Astrocyte of the spinal cord (primary cell): ENCODE measurements around the gene CTSZ.

Experiments
- DNase-seq: peaks from one replicate; pipeline ENCODE4 v3.0.0; 2011; ENCODE audit warnings: low read depth, low spot score
- H3K4me3 ChIP-seq: 2 replicates; pipeline ENCODE4 v1.5.1; 2011; ENCODE audit warnings: low read depth, mild to moderate bottlenecking, low read length, moderate library complexity
- CTCF ChIP-seq: IDR thresholded peaks from 2 replicates; pipeline ENCODE4 v1.5.1; 2012; ENCODE audit warnings: low read depth, mild to moderate bottlenecking, low read length, inconsistent platforms
- in situ Hi-C: cut with HindIII; loops from 2 replicates; pipeline ENCODE4 v1.10.0; 2017; ENCODE audit warnings: low sequenced_read_pairs

Gene CTSZ

GRCh38 chr20:59018817-59019216, 11.8 kb upstream of the CTSZ start:
- in situ Hi-C loops = no loop called here
- no peak for DNase-seq
- no peak for TF ChIP-seq CTCF
- H3K4me3 ChIP-seq = no peak overlapping the region

DNA sequence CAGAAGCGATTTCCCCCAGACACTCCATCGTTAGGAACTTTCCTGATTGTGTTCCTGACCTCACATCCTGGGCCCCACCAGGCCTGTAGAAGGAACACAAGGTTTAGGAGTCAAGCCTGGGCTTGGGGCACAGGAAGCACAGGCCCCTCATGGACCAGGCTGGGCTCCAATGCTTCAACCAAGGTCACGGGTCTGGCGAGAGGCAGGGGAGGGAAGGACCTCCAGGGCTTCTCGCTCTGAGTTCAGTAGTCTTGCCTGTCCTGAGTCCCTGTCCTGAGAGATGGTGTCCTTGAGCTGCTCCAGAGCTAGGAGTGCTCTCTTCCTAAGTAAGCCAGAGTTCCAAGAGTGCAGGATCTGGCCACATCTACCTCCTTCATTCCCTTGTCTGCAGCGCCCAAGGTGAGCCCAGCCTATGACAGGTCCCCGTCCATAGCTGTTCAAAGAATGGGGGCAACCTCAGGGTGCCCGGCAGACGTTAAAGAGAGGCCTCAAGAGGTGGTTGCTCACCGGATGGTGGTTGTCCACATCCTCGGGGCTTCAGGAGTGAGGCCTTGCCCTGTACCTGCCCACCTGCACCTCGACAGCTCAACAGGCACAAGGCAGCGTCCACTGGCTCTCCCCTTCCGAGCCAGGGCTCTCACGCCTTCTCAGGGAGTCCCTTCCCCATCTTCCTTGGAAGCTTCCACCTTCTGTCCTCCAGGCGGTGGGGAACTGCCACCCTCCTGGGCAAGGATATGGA, 10.6 kb upstream of the CTSZ start:
- in situ Hi-C loops = no loop called here
- no peak overlapping the region for H3K4me3 ChIP-seq
- TF ChIP-seq CTCF = no peak
- no peak for DNase-seq

DNA sequence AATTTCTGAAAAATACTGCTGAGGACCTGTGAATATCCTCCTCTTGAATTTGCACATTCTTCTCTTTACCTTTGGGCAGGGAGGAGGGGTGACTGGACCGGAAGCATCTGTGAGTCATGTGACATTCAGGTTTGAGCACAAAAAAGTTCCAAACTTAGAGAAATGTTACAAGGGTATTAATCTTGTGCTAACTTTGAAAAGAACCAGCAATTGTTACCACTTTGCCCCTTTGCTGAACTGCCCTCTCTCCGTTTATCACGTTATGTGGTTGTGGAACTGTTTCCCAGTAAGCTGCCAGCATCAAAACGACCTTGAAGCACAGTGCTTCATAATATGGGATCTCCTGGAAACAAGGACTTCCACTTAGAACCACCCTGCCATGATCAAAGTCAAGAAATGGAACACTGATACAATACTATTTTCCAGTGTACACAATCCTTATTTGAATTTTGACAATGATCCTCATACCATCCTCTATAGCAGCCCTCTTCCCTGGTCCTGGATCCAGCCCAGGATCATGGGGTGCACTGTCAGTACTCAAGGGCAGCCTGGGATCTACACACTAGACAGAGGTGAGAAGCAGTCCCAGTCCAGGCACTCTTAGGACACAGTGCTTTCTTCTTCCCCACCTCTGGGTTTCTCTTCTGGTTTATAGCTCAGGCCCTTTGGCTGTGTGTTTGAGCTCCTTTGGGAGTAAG, 9.9 kb upstream of the CTSZ start:
- no peak overlapping the region for H3K4me3 ChIP-seq
- no peak for DNase-seq
- in situ Hi-C loops = no loop called here
- TF ChIP-seq CTCF = no peak

- no peak for DNase-seq
- in situ Hi-C loops = no loop called here
- TF ChIP-seq CTCF = no peak
- H3K4me3 ChIP-seq = no peak overlapping the region
Observed at GRCh38 chr20:59015812-59016711, 9.0 kb upstream of the CTSZ start.

GRCh38 chr20:59015411-59015810, 8.4 kb upstream of the CTSZ start:
- DNase-seq = no peak
- H3K4me3 ChIP-seq = no peak overlapping the region
- in situ Hi-C loops = no loop called here
- no peak for TF ChIP-seq CTCF

DNA sequence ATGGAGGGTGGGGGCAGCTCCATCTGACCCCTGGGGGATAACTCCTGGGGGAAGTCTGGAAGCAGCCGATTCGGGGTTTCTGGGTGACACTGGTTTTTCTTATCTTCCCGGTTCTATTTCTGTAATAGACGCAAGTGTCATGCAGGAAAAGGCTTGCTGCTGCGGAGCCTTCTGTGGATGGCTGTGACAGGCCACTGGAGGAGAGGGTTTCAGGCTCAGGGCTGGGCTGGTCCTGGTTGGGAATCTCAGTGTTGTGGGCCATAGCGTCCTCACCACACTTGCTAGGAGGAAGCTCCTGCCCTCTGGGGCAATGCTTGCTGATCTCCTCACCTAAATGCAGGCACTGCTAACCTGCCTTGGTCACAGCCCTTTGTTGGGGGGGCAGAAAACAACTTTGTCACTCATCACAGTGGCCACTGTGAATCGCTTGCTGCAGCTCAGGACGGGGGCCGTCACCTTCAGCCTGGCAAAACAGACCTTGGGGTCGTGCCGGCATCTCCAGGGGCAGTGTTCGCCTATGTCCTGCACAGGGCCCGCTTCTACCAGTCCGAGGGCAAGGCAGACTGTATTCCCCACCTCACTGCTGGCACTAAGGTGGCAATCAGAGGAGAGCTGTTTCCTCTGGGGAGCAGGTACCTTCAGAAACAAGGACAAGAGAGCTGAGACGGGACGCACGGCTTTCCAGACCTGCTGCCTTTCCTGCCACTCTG, 7.8 kb upstream of the CTSZ start:
- in situ Hi-C loops = no loop called here
- TF ChIP-seq CTCF = no peak
- DNase-seq = no peak
- H3K4me3 ChIP-seq = no peak overlapping the region
